ENCODE data around the gene SLC16A8. TPM values are rescaled to one million over a fixed set of nuclear protein-coding genes. Genes with fewer than 3 reads are reported as not detected.

SLC16A8 gene
- total and polyA plus RNA-seq, 2 of the 13 experiments (the other 11 are each of a cell fraction or from before 2014, with no cell fraction given) = not detected

DNA sequence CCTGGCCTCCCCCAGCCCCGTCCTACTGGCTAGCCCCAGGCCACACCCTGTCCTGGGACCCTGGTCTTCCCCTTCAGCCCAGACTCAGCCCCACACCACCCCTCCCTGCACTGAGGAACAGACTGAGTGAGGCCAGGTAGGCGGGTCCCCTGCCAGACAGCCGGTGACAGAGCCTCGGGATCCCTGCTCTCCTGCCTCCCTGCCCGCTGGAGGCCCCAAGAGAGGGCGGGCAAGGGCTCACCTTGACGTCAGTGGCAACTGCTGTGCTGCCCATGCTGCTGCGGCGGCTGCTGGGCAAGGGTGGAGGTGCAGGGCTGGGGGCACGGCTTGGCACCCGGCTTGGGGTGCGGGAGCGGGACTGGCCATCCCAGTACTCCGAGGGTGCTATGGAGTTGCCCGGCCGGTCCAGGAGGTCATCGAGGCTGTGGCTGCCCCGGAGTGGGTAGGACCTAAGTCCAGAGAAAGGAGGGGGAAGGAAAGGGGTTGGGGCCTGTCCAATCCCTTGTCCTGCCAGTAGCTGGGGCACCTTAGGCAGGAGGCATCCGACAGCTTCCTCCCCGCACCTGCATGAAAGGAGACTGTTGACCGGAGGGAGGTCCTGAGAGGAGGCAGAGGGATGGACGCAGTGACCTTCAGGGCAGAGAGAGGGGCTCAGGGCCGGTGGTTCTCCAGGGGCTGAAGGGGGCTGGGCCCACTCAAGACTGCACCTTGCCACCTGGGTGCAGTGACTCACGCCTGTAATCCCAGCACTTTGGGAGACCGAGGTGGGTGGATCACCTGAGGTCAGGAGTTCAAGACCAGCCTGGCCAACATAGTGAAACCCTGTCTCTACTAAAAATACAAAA, 2.2 kb upstream of the SLC16A8 start (continued):
- no peak for TF ChIP-seq ZNF709 (CRISPR knock-in tag; IDR thresholded peaks at IDR 0.05)
- no peak for TF ChIP-seq RAD21 (CRISPR knock-in tag; IDR thresholded peaks at IDR 0.05)
- TF ChIP-seq RXRA (CRISPR knock-in tag; IDR thresholded peaks at IDR 0.05) = no peak
- TF ChIP-seq, protein P1, sequence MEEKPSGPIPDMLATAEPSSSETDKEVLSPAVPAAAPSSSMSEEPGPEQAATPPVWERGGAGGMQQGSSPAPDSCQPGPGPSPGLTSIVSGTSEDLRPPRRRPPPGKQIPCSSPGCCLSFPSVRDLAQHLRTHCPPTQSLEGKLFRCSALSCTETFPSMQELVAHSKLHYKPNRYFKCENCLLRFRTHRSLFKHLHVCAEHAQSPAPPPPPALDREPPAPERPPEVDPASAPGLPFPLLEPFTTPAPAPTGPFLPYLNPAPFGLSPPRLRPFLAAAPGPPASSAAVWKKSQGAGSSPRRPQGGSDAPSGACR (CRISPR knock-in tag; IDR thresholded peaks at IDR 0.05) = no peak

DNA sequence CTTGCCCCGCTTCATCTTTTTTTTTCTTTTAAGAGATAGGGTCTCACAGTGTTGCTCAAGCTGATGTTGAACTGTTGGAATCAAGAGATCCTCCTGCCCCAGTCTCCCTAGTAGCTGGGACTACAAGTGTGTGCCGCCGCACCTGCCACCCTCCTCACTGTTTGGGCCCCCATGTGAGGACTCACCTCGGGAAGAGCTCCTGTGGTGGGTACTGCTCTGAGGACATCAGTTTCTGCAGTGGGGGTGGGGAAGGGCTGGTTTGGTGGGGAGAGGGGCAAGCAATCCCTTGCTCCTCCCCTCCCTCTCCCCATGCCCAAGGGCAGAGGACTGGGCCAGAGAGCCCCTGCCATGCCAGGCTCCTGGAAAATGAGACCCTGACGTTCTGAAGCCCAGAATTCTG, 1.5 kb upstream of the SLC16A8 start:
- no peaks in the 10 kb centered on the region for H3K79me2 ChIP-seq (ENCODE audit: insufficient read depth, low read length)
- H3K9me3 ChIP-seq (ENCODE audit: low read length) = no peaks in the 10 kb centered on the region
- H4K20me1 ChIP-seq (ENCODE audit: insufficient read depth, low read length) = no peaks in the 10 kb centered on the region
- no peak overlapping the region for H3K9ac ChIP-seq (ENCODE audit: insufficient read depth, low read depth, low read length)
- H3K27ac ChIP-seq (ENCODE audit: extremely low read length, insufficient read depth, low read length) = no peak overlapping the region
- no peaks in the 10 kb centered on the region for H3K27me3 ChIP-seq (ENCODE audit: control insufficient read depth in 1 of 2, insufficient read depth in 2 of 2, low read length in 2 of 2)
- H3K4me2 ChIP-seq (ENCODE audit: low read depth, low read length) = no peak overlapping the region
- BruUV-seq (replicated peaks) = no TSS peak
- H2AFZ ChIP-seq (ENCODE audit: low read length) = no peak overlapping the region
- 92% methylated on average over 4 of the region's 5 CpGs for WGBS (ENCODE audit: low lambda C conversion rate)
- intact Hi-C loops (cut with micrococcal nuclease; ENCODE audit: unreplicated experiment) = no loop called here
- in situ Hi-C loops (cut with HindIII; ENCODE audit: extremely low pct_ligation_motif_present, low pct_unique_long_range_greater_than_20kb) = no loop called here
- H3K4me1 ChIP-seq (ENCODE audit: insufficient read depth, low read length) = no peaks in the 10 kb centered on the region
- POLR2A ChIA-PET = interaction anchor here (1.2 kb wide), 1 partner anchor 10 kb away, joined by 3 read pairs; no protein-coding TSS in a partner anchor
- ATAC-seq (no peak), FAIRE-seq (no peak), DNase-seq (ENCODE audit: low spot score) (no peak)
- peaks cover 9 to 16% of the 10 kb centered on the region in 2 experiments; a peak in 4 of 5 replicates for H3K36me3 ChIP-seq (replicated peaks in 1 of 2; ENCODE audit: control insufficient read depth in 1 of 2, insufficient read depth in 2 of 2, low read length in 2 of 2)
- CTCF ChIA-PET (ENCODE audit: low intra/inter-chr PET ratio, low total read pairs) = no interaction called here
- no peak overlapping the region for H3K4me3 ChIP-seq (replicated peaks in 1 of 3; ENCODE audit: insufficient read depth in 1 of 3, low read depth in 2 of 3, low read length in 3 of 3)
- TF ChIP-seq TBL1XR1 (IDR thresholded peaks at IDR 0.05; ENCODE audit: borderline replicate concordance, low read length, partially characterized antibody) (no peak), ARNT2 (CRISPR knock-in tag; IDR thresholded peaks at IDR 0.05; ENCODE audit: low read depth) (no peak), REL (CRISPR knock-in tag; conservative IDR thresholded peaks at IDR 0.05) (no peak), ZNF891 (CRISPR knock-in tag; IDR thresholded peaks at IDR 0.05) (no peak), ZNF570 (CRISPR knock-in tag; IDR thresholded peaks at IDR 0.05; ENCODE audit: borderline replicate concordance) (no peak), MYNN (CRISPR knock-in tag; IDR thresholded peaks at IDR 0.05; ENCODE audit: low read depth) (no peak), CBX1 (IDR thresholded peaks at IDR 0.05; ENCODE audit: low read depth) (no peak), THYN1 (CRISPR knock-in tag; IDR thresholded peaks at IDR 0.05; ENCODE audit: borderline replicate concordance, low read depth) (no peak), SMYD3 (CRISPR knock-in tag; IDR thresholded peaks at IDR 0.05) (no peak), ZNF749 (CRISPR knock-in tag; IDR thresholded peaks at IDR 0.05; ENCODE audit: borderline replicate concordance) (no peak), CCDC6 (CRISPR knock-in tag; IDR thresholded peaks at IDR 0.05) (no peak)
- TF ChIP-seq, protein P2, sequence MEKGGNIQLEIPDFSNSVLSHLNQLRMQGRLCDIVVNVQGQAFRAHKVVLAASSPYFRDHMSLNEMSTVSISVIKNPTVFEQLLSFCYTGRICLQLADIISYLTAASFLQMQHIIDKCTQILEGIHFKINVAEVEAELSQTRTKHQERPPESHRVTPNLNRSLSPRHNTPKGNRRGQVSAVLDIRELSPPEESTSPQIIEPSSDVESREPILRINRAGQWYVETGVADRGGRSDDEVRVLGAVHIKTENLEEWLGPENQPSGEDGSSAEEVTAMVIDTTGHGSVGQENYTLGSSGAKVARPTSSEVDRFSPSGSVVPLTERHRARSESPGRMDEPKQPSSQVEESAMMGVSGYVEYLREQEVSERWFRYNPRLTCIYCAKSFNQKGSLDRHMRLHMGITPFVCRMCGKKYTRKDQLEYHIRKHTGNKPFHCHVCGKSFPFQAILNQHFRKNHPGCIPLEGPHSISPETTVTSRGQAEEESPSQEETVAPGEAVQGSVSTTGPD (CRISPR knock-in tag; IDR thresholded peaks at IDR 0.05) = no peak
- TF ChIP-seq, protein P3, sequence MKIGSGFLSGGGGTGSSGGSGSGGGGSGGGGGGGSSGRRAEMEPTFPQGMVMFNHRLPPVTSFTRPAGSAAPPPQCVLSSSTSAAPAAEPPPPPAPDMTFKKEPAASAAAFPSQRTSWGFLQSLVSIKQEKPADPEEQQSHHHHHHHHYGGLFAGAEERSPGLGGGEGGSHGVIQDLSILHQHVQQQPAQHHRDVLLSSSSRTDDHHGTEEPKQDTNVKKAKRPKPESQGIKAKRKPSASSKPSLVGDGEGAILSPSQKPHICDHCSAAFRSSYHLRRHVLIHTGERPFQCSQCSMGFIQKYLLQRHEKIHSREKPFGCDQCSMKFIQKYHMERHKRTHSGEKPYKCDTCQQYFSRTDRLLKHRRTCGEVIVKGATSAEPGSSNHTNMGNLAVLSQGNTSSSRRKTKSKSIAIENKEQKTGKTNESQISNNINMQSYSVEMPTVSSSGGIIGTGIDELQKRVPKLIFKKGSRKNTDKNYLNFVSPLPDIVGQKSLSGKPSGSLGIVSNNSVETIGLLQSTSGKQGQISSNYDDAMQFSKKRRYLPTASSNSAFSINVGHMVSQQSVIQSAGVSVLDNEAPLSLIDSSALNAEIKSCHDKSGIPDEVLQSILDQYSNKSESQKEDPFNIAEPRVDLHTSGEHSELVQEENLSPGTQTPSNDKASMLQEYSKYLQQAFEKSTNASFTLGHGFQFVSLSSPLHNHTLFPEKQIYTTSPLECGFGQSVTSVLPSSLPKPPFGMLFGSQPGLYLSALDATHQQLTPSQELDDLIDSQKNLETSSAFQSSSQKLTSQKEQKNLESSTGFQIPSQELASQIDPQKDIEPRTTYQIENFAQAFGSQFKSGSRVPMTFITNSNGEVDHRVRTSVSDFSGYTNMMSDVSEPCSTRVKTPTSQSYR (CRISPR knock-in tag; IDR thresholded peaks at IDR 0.05; ENCODE audit: borderline replicate concordance) = no peak
- TF ChIP-seq, protein P4, sequence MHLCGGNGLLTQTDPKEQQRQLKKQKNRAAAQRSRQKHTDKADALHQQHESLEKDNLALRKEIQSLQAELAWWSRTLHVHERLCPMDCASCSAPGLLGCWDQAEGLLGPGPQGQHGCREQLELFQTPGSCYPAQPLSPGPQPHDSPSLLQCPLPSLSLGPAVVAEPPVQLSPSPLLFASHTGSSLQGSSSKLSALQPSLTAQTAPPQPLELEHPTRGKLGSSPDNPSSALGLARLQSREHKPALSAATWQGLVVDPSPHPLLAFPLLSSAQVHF (CRISPR knock-in tag; IDR thresholded peaks at IDR 0.05) = no peak
